Midbrain (tissue), 1 donor: ENCODE measurements around the gene PARN.
"Not testable (repeated sequence)": the region's sequence is repeated elsewhere in the genome, so short reads cannot be mapped to it uniquely, and the experiment has no call there.

ENCODE experiments used
- DNase-seq: peaks from one replicate; lab custom pipeline; 2025; lab: John Stamatoyannopoulos, UW

PARN gene, protein sequence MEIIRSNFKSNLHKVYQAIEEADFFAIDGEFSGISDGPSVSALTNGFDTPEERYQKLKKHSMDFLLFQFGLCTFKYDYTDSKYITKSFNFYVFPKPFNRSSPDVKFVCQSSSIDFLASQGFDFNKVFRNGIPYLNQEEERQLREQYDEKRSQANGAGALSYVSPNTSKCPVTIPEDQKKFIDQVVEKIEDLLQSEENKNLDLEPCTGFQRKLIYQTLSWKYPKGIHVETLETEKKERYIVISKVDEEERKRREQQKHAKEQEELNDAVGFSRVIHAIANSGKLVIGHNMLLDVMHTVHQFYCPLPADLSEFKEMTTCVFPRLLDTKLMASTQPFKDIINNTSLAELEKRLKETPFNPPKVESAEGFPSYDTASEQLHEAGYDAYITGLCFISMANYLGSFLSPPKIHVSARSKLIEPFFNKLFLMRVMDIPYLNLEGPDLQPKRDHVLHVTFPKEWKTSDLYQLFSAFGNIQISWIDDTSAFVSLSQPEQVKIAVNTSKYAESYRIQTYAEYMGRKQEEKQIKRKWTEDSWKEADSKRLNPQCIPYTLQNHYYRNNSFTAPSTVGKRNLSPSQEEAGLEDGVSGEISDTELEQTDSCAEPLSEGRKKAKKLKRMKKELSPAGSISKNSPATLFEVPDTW

DNA sequence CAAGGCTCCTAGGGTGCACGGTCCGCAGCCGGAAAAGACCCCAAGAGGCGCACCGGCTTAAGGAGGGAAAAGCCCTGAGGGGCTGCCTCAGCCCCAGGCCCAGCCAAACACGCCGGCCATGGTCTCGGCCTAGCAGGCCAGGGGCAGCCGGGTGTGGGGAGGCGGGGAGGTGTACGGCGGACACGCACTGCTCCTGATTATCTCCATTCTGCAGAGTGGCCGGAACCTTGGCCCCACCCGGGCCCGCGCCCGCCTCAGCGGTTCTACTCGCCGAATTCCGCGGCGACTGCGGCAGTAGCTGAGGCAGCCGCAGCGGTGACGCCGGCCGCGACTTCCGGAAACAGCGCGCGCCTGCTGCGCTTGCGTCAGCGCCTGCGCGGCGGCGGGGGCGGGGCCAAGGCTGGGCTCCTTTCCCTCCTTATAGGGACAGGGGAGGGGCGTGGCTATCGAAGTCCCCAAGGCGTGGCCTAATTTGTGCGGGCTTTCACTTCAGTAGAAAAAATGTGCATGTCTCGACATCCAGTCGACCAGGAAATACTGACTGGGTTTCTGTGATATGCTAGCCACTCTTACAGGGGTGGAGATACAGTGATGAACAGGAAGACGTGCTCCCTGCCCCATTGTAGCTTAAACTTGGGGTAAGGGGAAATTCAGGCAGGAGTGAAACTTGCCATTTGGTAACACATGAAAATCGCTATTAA lies at the start of gene PARN:
Gene PARN, minus strand, starts transcription at position 342 of the 701 bp plus-strand sequence. Its CDS starts 135 bp downstream, at position 207.
- DNase-seq = peak; percentile 95

DNA sequence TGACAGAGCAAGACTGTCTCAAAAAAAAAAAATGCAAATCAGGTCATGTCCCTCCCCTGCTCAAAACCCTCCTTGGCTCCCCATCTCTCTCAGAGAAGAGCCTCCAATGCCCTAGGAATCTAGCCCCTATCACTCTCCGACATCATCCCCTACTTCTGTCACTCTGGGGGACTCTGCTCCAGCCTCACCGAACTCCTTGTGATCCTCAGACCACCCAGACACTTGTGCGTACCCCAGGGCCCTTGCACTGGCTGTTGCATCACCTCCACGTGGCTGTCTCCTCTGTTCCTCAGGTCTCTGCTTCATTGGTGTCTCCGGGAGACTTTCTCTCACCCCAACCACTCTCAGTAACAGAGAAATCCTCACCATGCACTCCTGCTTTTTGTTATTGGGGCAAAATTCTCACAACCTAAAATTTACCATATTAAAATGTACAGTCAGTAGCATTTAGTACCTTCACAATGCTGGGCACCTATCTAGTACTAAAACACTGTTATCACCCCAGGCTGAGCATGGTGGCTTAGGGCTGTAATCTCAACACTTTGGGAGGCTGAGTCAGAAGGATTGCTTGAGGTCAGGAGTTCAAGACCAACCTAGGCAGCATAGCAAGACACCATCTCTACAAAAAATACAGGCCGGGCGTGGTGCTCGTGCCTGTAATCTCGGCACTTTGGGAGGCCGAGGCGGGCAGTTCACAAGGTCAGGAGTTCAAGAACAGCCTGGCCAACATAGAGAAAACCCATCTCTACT lies 48.9 kb upstream of the PARN start:
- DNase-seq = no peak

DNA sequence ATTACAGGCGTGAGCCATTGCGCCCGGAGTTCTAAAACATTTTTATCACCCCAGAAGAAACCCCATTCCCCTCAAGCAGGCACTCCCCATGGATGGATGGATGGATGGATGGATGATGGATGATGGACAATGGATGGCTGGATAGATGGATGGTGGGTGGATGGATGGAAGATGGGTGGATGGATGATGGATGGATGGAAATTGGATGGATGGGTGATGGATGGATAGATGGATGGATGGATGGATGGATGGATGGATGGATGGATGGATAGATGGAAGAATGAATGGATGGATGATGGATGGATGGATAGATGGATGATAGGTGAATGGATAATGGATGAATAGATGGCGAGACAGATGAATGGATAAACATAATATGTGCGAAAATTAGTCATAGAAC lies 47.6 kb upstream of the PARN start:
- no peak for DNase-seq

DNA sequence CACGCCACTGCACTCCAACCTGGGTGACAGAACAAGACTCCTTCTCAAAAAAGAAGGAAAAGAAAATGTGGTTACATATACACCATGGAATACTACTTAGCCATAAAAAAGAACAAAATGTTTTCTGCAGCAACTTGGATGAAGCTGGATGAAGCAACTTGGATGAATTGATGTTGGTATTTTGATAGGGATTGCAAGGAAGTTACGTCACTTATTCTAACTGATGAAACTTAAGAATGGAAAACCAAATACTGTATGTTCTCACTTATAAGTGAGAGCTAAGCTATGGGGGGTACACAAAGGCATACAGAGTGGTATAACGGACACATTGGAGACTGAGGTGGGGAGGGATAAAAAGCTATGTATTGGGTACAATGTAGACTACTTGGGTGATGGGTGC lies 46.6 kb upstream of the PARN start:
- DNase-seq = no peak

DNA sequence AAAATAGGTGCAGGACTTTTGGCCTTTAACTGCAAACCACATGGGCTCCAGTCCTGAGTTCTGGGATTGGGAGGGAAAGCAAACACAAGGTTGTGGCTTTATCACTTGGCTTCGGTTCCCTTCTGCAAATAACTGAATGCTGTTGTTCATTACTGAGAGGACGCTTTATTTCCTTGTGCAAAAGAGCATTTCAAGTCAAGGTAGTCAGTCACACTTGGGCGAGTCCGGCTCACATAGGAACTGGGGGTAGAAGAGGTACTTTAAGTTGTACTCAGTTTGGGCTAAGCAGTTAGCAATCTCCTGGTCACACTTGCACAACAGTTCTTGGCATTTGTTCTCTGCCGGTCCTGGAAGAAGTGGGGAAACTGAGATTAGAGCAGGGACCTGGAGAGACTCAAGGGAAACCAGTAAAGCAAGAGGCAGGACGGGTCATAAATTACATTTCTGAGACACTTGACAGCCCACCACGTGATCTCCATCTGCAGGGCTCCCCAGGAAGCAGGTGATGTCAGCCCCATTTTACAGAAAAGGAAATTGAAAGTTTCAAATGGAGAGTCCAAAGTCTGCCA lies 42.4 kb upstream of the PARN start:
- DNase-seq = no peak

DNA sequence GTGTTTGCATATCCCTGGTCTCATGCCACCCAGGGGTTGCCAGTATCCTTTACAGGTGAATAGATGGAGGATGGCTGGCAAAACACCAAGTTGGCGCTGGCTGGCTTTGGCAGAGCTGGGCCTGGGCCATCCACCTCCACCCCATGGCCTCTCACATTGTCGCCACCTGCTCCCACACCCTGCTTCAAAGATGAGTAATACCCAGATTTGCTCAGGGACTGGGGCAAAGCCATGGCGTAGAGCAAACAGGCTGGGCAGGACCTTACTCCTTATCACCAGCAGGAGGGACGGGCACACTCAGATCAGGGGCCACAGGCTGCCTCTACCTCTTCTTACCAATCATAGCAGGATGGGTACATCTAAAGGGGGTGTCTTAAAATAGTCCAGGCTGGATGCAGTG lies 39.7 kb upstream of the PARN start:
- no peak for DNase-seq

DNA sequence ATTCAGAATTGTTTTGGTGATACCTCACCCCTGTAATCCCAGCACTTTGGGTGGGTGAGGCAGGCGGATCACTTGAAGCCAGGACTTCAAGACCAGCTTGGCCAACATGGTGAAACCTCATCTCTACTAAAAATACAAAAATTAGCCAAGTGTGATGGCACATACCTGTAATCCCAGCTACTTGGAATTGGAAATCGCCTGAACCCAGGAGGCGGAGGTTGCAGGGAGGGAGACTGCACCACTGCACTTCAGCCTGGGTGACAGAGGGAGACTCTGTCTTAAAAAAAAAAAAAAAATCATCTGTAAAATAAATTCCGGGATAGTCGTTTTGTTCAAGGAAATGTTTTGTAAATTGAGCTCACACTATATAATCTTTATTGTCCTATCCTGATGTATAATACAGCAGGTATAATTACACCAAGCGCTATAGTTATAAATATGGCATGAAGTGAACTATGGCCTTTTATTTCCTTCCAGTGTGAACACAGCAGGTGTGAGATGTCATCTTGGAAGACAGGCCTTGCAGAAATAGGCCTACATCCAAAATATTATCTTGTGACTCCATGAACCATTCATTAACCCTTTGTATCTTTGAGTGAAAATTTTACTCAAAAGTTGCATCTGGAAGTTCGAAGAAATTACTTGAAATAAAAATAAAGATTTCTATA lies 38.6 kb upstream of the PARN start:
- DNase-seq = no peak

DNA sequence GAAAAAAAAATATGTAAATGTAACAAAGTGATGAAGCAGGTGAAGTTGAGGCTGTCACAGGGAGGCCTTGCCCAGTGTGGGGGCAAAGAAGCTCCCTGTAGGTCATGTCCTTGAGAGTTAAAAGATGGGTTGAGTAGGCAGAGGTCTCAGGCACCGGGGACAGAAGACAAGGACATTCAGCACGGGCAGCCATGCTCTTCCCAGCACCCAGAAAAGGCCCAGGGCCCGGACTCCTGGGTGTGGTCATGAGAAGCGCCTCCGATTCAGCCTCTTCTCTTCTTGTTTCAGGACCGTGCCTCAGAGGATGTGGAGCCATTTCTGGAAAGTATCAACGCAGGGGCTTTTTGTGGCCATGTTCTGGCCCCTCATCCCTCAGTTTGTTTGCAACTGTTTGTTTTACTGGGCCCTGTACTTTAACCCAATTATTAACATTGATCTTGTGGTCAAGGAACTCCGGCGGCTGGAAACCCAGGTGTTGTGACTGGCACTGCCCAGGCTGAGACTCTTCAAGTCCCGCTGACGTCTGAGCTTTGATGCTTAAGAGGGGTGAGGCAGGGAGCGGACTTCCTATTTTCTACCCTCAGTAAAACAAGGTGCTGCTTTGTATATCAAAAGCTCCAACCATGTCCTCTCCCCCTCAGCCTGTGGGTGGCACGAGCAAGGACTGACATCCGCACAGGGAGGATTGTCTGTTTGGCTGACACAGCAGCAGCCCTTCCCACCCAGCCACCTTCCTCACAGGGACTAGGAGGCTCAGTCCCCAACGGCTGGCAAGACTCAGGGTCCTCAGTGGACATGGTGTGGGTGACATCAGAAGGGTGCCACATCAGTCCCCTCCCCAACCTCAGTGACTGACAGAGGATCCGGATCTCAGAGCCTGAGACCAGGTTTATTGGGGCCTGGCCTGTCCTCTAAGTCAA lies 37.5 kb upstream of the PARN start:
- no peak for DNase-seq

DNA sequence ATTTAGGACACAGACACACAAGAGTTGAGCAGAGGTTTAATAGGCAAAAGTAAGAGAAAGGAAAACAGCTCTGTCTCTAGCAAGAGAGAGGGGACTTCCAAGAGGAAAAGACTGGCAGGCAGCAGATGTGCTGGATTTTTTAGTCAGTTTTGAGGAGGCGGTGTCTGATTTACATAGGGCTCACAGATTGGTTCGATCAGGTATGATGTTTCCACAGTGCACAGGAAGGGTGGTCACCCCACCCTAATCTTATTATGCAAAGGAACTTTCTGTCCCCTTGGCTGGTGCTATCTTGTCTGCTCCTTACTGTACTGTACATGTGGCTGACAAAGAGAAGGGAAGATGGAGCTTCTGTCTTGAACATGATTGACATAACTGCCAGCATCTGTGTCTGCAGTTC lies 28.0 kb upstream of the PARN start:
- no peak for DNase-seq

DNA sequence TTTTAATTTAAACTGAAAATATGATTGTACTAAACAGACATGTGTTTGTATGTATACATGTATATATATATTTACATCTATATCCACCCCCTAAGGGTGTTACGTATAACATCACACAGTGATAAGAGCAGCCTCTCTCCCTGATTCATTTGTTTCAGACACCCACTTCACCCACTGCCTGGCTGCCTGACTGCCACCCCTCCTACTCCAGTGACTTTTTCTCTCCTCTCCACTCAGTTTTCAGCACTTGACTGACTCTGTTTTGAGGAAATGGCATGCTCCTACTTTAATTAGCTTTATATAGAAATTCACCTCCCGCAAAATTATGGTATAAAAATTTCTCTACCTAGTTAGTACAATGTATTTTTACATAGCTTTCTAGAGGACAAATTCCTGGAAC lies 22.7 kb upstream of the PARN start:
- DNase-seq = no peak

DNA sequence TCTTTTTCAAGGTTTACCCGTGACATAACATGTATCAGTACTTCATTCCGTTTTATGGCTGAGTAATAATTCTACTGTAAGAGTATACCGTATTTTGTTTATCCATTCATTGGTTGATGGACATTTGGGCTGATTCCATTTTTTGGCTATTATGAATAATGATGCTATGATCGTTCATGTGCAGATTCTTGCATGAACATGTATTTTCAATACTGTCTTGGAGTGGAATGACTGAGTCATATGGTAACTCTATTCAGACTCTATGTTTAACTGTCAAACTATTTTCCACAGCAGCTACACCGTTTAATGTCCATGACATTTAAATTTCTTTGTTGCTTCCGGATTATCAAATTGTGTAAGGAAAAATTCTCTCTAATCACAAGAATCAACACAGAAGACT lies 20.6 kb upstream of the PARN start:
- no peak for DNase-seq

DNA sequence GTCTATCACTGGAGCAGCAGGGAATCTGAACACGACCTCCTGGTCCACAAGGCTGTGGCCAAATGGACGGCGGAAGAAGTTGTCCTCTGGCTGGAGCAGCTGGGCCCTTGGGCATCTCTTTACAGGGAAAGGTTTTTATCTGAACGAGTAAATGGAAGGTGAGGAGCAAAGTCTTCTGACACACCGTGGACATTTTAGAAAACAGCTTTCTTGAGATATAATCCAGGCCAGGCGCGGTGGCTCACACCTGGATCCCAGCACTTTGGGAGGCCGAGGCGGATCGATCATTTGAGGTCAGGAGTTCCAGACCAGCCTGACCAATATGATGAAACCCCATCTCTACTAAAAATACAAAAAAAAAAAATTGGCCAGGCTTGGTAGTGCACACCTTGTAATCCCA lies 19.8 kb upstream of the PARN start:
- no peak for DNase-seq

DNA sequence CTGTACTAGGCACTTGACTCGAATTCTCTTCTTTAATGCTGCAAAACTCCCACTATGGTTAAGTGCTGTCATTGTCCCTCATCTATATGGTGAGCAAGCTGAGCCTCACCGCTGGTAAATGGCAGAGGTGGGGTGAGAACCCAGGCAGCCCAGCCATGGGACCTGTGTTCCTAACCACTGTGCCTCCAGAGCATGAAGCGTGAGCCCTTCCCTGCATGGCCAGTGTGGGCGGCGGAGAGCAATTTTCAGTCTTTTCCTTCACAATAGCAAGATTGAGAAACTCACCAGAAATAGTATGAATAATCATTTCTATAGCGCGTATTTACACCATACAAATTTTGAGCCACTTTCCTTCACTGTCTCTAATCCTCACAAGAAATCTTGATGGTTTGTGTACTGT lies 11.9 kb upstream of the PARN start:
- DNase-seq = no peak

DNA sequence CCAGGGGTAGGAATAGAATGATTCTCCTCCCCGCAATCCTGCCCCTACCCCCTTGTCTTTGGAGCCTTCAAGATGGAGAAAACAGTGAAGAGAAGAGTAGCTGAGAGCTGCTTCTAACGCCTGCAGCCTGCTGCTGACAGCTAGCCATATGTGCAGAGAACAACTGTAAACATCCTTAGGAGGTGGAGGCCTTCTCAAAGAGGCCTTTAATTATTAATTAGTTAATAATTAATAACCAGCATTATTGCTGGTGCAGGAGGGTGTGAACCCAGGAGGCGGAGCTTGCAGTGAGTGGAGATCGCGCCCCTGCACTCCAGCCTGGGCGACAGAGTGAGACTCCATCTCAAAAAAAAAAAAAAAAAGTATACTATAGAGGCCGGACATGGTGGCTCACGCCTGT lies 11.1 kb upstream of the PARN start:
- DNase-seq = no peak

DNA sequence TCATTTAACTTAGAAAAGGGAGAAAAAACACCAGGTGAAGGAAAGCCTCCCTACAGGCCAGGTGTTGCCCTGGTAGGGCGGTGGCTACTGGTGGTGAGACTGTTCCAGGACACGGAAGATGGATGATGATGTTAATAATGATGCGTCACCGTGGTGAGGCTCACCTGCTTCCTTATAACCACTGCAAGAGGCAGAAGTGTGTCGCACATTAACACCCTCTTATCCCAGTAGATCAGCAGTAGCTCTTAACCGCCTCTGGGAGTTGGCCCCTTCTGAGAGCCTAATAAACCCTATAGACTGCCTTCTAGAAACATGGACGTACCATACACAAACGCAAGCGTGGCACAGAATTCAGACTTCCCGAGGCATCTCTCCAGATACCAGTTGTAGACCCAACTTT lies 10.5 kb upstream of the PARN start:
- no peak for DNase-seq

DNA sequence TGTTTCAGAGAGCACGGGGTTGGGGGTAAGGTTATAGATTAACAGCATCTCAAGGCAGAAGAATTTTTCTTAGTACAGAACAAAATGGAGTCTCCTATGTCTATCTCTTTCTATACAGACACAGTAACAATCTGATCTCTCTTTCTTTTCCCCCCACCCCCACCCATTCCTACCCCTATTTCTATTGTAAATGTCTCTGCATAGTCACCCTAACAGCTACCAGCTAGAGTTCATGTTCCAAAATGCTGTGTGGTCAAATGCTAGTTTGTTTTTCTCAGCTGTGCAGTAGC lies 6.8 kb upstream of the PARN start:
- not testable (repeated sequence) for DNase-seq

DNA sequence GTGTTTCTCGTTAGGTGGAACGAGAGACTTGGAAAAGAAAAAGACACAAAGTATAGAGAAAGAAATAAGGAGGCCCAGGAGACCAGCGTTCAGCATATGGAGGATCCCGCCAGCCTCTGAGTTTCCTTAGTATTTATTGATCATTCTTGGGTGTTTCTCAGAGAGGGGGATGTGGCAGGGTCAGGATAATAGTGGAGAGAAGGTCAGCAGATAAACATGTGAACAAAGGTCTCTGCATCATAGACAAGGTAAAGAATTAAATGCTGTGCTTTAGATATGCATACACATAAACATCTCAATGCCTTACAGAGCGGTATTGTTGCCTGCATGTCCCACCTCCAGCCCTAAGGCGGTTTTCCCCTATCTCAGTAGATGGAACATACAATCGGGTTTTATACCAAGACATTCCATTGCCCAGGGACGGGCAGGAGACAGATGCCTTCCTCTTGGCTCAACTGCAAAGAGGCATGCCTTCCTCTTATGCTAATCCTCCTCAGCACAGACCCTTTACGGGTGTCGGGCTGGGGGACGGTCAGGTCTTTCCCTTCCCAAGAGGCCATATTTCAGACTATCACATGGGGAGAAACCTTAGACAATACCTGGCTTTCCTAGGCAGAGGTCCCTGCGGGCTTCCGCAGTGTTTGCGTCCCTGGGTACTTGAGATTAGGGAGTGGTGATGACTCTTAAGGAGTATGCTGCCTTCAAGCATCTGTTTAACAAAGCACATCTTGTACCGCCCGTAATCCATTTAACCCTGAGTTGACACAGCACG lies 6.3 kb upstream of the PARN start:
- not testable (repeated sequence) for DNase-seq

DNA sequence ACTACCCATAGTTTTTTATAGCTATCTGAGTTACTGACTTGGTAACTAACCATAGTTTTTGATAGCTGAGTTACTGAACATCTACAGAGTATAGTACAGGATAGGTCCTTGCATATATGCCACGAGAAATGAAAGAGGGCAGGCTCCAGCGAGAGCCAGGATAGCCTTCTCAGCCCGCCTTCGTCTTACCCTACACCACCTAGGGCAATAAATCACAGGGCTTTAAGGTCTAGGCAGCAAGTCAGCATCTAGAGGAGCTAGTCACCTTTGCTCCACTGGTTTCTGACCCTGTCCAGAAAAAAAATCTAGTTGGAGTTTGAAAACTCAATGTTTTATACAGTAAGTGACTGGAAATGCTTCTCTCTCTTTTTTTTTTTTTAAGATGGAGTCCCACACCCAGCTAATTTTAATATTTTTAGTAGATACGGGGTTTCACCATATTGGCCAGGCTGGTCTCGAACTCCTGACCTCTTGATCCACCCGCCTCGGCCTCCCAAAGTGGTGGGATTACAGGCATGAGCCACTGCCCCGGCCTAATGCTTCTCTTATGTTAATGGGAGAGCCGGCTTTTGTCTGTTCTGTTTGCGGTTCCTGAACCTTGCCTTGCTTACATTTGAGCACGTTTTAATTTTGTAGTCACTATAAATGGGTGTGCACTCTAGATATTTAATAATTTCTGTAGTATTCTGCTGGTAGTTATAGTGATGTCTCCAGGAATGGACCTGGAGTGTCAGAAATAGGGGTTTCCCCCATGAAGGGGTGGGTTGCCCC lies 5.5 kb upstream of the PARN start:
- DNase-seq = no peak

DNA sequence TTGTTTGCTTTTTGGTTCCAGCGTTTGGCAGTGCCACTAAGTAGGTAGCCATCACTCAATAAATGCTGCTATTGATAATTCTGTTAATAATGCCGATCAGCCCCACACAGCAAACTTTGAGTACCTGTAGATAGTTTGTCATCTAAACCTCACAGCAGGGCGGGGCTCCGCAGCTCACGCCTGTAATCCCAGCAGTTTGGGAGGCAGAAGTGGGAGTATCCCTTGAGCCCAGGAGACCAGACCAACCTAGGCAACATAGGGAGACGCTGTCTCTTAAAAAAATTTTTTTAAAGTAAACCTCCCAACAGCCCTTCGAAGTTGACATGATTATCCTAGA lies 4.3 kb upstream of the PARN start:
- no peak for DNase-seq
